Body of pancreas (tissue), 4 donors: ENCODE data around the gene TDRD9. TPM values are rescaled to one million over a fixed set of nuclear protein-coding genes. Genes with fewer than 3 reads are reported as not detected.

ENCODE experiments used
- ATAC-seq: fragments of 150-250 bp; one replicate; pipeline ENCODE4 v1.9.1; 2016
- DNase-seq, 4 donors: peaks; one replicate each; pipeline ENCODE4 v3.0.0-alpha.2; 2019
- H3K27ac ChIP-seq, 4 donors: fragments of 200-600 bp; sonication (generic); 1 replicate in 3 of 4; 2 replicates in 1 of 4; pipeline versions ENCODE4 v1.5.1 to v1.6.1; 2016 to 2019; ENCODE audit warnings: mild to moderate bottlenecking in 1 of 4, mixed read lengths in 1 of 4, moderate library complexity in 1 of 4
- H3K27me3 ChIP-seq, 2 donors: fragments of 200-600 bp; sonication (generic); one replicate each; pipeline ENCODE4 v1.6.0; 2016; ENCODE audit warnings: mild to moderate bottlenecking in 1 of 2
- H3K36me3 ChIP-seq, 2 donors: fragments of 200-600 bp; sonication (generic); replicated peaks in 1 of 2; 2 replicates each; pipeline ENCODE4 v1.5.1; 2016; ENCODE audit warnings: low read depth in 2 of 2; ENCODE audit not compliant: insufficient read depth in 1 of 2
- H3K4me1 ChIP-seq: fragments of 200-600 bp; sonication (generic); one replicate; pipeline ENCODE4 v1.6.0; 2016
- H3K4me3 ChIP-seq, 2 donors: fragments of 200-600 bp; sonication (generic); 1 replicate in 1 of 2; 2 replicates in 1 of 2; pipeline ENCODE4 v1.5.1; 2016 to 2019
- H3K9me3 ChIP-seq, 3 donors: fragments of 200-600 bp; sonication (generic); 1 replicate in 2 of 3; 2 replicates in 1 of 3; pipeline ENCODE4 v1.5.1; 2016
- POLR2A ChIP-seq, 3 donors: fragments of 450-650 bp; IDR thresholded peaks; one replicate each; pipeline ENCODE4 v1.6.1; 2016; ENCODE audit warnings: antibody characterized with exemption in 3 of 3, mild to moderate bottlenecking in 2 of 3
- WGBS, 2 donors: methylation state at CpG; one replicate each; pipeline ENCODE4 v1.1.5; 2017; 5-methylcytosine and 5-hydroxymethylcytosine counted together
- intact Hi-C: fragments of 100-400 bp; cut with DNase I; formaldehyde crosslinking; loops from one replicate; pipeline ENCODE4 v1.15.1; 2023
- total RNA-seq, 2 donors: library from RNA; depleted of rRNA; stranded (reverse); fragments of >200 nt; gene quantifications; one replicate each; pipeline ENCODE4 v1.1.0, GENCODE V29; 2016
- TF ChIP-seq, protein P1 (sequence below), 7 experiments: fragments of 450-650 bp in 4 of 7; fragments of 200-600 bp in 3 of 7; sonication (generic) in 3 of 7; IDR thresholded peaks; one replicate each; pipeline ENCODE4 v1.5.1; 2016 to 2019; ENCODE audit warnings: antibody characterized with exemption in 7 of 7

TDRD9 gene
- total RNA-seq, 2 donors from 2014 or later, result 2.0 to 4.7 TPM

DNA sequence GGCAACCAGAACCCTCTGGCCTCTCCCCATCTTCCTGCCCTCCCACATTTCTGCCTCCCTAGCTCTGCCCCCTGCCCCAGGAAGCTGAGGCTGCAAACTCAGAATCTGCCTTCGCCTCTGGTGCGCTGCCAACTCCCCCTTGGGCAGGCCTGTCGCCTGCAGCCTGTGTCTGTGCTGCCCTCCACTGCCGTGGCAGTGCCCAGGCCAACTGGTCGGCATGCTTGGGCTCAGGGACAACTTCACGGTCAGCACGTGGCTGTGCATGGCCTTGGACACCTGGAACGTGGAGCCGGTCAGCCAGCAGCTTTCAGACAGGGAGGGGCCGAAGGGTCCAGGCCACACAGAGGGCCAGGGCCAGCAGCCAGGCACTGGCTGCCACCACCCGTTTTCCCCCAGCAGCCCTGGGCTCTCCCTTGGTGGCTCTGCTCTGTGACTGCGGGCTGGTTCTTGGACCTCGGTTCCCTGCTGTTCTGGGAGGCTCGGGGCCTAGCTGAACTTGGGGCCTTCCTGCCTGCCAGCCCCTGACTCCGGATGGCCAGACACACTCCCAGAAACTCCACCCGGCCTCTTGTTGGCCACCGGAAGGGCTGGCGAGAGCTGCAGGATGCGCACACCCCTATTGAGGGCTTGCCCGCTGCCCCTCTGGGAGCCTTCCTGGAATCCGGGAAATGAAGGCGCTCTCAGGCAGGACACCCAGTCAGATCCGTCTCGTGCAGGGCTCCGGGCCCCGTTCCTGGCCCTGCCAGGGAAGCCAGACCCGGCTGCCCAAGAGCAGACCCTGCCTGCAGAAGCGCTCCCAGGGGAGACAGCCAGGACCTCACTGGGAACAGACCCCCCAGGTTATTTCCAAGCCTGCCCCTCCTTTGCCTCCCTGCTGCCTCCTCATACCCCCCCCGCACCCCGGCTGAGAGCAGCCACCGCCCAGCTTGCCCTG, 46.7 kb upstream of the TDRD9 start:
- peak; percentile 65 for ATAC-seq
- no peak overlapping the region for H3K4me3 ChIP-seq
- H3K27ac ChIP-seq, result peak overlapping the region; percentile 88 to 97 (median 94)
- H3K4me1 ChIP-seq, result peaks cover 62% of the 10 kb centered on the region
- peak in 2 of 3 donors; percentile 62 to 65 for TF ChIP-seq POLR2A (IDR thresholded peaks at IDR 0.05)
- TF ChIP-seq, protein P1, sequence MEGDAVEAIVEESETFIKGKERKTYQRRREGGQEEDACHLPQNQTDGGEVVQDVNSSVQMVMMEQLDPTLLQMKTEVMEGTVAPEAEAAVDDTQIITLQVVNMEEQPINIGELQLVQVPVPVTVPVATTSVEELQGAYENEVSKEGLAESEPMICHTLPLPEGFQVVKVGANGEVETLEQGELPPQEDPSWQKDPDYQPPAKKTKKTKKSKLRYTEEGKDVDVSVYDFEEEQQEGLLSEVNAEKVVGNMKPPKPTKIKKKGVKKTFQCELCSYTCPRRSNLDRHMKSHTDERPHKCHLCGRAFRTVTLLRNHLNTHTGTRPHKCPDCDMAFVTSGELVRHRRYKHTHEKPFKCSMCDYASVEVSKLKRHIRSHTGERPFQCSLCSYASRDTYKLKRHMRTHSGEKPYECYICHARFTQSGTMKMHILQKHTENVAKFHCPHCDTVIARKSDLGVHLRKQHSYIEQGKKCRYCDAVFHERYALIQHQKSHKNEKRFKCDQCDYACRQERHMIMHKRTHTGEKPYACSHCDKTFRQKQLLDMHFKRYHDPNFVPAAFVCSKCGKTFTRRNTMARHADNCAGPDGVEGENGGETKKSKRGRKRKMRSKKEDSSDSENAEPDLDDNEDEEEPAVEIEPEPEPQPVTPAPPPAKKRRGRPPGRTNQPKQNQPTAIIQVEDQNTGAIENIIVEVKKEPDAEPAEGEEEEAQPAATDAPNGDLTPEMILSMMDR (IDR thresholded peaks at IDR 0.05), result peak in 4 of 7 experiments; percentile 21 to 49 (median 40)
- 35 to 98% methylated on average over 5 to 28 of the region's 31 CpGs for WGBS, 2 donors
- no peaks in the 10 kb centered on the region for H3K9me3 ChIP-seq
- intact Hi-C loops, result no loop called here
- no peaks in the 10 kb centered on the region for H3K27me3 ChIP-seq
- DNase-seq, result peak; percentile 87 to 95 (median 94)
- H3K36me3 ChIP-seq, result no peaks in the 10 kb centered on the region

DNA sequence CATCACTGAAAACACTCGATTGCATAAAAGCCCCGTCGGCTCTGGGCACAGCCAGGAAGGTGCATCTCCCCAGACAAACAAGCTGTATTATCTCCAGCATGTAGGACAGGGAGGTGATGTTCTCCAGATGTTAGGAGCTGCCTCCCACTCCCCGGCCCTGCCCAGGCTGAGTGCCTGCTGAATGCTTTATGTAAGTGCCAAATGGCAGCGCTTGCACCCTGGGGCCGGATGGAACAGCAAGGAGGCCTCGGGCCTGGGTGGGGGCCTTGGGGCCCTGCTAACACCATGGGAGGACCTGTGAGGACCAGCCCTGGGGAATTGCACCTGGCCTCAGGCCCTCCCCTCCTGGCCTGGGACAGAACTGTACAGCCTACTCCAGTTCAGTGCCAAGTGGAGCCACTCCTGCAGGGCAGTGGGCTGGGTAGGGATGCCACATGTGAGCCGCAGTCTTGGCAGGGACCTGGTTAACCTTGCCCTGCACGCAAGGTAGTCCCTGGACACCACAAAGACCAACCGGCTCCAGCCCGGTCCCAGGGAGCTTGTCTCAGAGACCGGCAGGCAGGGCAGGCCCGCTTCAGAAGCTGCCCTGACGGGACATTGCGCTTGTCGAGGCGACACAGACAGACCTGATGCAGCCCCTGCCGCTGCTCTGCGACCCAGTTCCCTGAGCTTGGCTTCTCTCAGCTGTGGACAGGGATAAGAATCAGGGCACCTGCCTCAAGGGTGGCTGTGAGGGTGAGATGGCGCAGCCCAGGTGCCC, 45.6 kb upstream of the TDRD9 start:
- Histone ChIP-seq H3K4me1 (peaks cover 74% of the 10 kb centered on the region), H3K4me3 (no peak overlapping the region), H3K27me3 (no peaks in the 10 kb centered on the region), H3K36me3 (no peaks in the 10 kb centered on the region), H3K9me3 (no peaks in the 10 kb centered on the region), H3K27ac (peak overlapping the region in 3 of 4 donors; percentile 88 to 97 (median 94))
- no peak for TF ChIP-seq POLR2A (IDR thresholded peaks at IDR 0.05)
- TF ChIP-seq, protein P1 (IDR thresholded peaks at IDR 0.05), result no peak
- intact Hi-C loops, result no loop called here
- ATAC-seq (no peak), DNase-seq (peak in 1 of 4 donors; percentile 36)
- WGBS, 2 donors, result 78 to 80% methylated on average over 7 to 20 of the region's 20 CpGs

DNA sequence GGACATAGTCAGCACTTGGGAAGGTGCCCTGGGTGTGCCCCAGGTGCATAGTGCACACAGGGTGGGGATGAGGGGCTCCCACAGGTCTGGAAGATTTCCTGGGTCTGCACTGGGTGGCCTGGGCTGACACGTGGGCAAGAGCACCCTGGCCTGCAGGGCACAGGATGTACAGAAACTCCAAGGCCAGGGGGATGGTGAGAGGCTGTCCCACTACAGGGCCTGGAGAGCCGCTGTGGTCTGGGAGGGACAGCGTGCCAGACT, 45.1 kb upstream of the TDRD9 start:
- ATAC-seq (no peak), DNase-seq (no peak)
- WGBS, 2 donors, result 76% methylated on average over 3 of the region's 3 CpGs; no CpG with 5 or more reads in 1 of the 2 donors
- H3K4me1 ChIP-seq, result peaks cover 78% of the 10 kb centered on the region
- TF ChIP-seq, protein P1 (IDR thresholded peaks at IDR 0.05), result no peak
- no peak for TF ChIP-seq POLR2A (IDR thresholded peaks at IDR 0.05)
- no peaks in the 10 kb centered on the region for H3K9me3 ChIP-seq
- H3K27me3 ChIP-seq, result no peaks in the 10 kb centered on the region
- H3K36me3 ChIP-seq, result no peaks in the 10 kb centered on the region
- intact Hi-C loops, result no loop called here
- peak overlapping the region in 3 of 4 donors; percentile 88 to 97 (median 94) for H3K27ac ChIP-seq
- no peak overlapping the region for H3K4me3 ChIP-seq

DNA sequence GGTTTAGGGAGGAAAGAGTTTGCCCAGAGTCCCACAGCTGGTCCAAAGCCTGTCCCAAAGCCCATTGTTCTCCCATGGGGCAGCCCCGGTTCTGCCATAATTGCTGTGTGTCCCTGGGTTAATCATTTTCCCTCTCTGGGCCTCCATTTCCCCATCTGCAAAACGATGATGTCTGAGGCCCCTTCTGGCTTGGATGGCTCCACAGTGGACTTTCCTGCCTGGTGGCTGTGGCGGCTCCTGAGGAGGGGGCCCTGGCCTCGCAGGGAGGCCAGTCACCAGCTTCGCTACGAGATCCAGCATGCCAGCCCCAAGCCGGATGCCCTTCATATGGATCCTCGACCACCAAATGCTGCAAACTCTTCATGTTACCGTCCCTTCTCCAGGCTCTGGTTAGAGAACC, 43.4 kb upstream of the TDRD9 start:
- Histone ChIP-seq H3K4me3 (no peak overlapping the region), H3K4me1 (peaks cover 76% of the 10 kb centered on the region), H3K27ac (no peak overlapping the region), H3K36me3 (no peaks in the 10 kb centered on the region), H3K27me3 (no peaks in the 10 kb centered on the region), H3K9me3 (no peaks in the 10 kb centered on the region)
- TF ChIP-seq, protein P1 (IDR thresholded peaks at IDR 0.05), result no peak
- no peak for TF ChIP-seq POLR2A (IDR thresholded peaks at IDR 0.05)
- WGBS, 2 donors, result 92 to 96% methylated on average over 8 to 9 of the region's 9 CpGs
- intact Hi-C loops, result no loop called here
- DNase-seq (no peak), ATAC-seq (no peak)
